Stimulated activated CD4-positive, alpha-beta T cell treated with anti-CD3 and anti-CD28 coated beads, Interleukin-2, amount 100 ng/mL, for 48 hours (primary cell): ENCODE data around the gene APELA.
"Not testable (repeated sequence)": the region's sequence is repeated elsewhere in the genome, so short reads cannot be mapped to it uniquely, and the experiment has no call there.

Experiments used
- DNase-seq, 2 donors: peaks; one replicate each; pipeline ENCODE4 v3.0.0-alpha.2; 2020

APELA gene

DNA sequence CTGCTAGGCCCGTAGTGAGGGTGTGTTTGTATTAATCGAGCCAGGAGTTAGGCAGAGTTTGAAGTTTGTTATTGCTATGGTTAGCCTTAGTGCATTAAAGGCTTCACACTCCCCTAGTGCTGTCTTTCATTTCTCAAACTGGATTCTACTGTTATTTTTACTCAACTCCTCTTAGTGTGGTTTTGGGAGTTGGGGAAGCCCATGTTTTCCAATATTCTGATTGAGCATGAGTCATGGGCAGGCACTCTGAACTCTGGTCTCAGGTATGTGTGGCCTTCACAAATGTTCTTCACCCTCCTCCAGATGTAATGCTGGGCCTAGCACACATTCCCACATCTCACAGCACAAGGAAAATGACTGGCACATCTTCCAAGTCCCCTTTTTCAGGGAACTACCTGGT lies 50.1 kb downstream of the APELA start:
- not testable (repeated sequence) for DNase-seq

- DNase-seq = no peak
Measured at GRCh38 chr4:164930647-164931046, 53.7 kb downstream of the APELA start.

- no peak for DNase-seq
Measured at GRCh38 chr4:164931551-164932324, 54.8 kb downstream of the APELA start.

DNA sequence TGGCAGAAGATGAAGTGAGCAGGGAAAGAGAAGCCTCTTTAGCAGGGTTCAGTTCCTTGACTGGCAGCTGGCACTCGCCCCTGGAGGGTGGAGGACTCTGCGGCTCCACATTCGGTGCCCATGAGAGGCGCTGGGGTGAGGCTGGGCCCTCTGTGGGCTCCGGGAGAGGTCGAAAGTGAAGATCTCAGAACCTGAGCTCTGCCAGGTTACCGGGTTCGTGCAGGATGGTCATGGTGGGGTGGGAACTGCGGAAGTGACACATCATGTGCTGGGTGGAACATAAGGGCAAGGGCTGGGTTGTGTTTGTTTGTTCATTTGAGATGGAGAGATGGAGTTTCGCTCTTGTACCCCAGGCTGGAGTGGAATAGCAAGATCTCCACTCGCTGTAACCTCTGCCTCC lies 56.3 kb downstream of the APELA start:
- no peak for DNase-seq

DNA sequence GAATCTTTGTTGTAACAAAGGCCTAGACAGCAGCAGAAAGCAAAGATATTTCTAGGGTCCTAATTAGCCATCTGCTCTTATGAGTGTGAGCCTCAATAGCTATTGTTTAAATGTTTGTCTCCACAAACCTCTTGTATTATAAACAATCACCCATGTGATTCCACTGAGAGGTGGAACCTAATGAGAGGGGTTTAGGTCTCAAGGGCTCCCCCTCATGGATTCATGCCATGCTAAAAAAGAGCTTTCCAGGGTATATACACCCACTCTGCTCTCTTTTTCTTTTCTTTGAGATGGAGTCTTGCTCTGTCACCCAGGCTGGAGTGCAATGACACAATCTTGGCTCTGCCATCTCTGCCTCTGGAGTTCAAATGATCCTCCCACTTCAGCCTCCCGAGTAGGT lies 58.4 kb downstream of the APELA start:
- DNase-seq = no peak

DNA sequence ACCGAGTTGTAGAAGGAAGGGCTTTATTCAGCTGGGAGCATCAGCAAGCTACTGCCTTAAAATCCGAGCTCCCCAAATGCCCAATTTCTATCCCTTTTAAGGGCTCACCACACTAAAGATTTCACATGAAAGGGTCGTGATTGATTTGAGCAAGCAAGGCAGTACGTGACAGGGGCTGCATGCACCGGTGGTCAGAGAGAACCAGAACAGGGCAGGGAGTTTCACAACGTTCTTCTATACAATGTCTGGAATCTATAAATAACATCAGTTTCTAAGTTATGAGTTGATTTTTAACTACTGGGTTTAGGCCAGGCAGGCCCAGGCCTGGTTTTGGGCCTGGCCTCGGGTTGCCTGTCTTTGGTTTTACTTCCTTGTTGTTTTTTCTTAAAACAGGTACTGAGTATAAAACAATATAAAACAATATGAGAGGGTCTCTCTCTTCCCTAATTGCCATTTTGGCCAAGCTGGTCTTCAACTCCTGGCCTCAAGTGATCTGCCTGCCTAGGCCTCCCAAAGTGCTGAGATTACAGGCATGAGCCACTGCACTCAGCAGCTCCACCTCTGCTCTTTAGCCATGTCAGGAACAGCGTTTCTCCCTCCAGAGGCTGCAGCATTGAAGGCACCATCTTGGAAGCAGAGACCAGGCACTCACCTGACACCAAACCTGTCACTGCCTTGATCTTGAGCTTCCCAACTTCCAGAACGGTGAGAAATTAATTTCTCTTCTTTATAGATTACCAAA lies 59.1 kb downstream of the APELA start:
- not testable (repeated sequence) for DNase-seq

DNA sequence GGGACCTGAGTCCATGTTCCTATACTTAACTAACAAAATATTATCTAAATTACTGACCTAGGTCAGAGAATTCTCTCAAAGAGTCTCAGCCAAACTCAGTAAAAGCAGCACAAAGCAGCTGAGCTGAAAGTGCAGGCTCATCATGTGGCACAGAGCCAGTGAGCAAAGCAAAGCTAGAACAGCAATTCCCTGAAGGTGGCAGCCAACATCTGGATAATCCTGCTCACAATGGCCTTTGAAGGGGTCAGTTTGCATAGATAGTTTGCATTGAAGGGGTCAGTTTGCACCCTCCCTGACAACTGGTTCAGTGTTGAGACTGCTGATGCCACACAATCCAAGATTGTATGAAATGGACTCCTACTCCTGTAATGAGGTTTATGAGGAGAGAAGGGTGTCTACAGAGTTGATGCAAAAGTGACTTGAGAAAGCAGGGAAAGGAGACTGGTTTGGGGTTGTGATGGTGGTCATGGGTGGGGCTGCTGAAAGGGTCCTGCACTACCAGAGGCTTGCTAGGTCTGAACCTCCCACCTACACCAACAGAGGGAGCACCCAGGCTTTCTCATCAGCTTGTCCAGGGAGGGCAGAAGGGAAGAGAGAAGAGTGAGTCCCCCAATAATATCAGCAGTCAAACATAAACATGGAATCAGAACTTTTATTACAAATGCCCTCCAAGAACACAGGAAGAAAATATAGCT lies 60.7 kb downstream of the APELA start:
- no peak for DNase-seq

GRCh38 chr4:164943192-164943591 lies 66.2 kb downstream of the APELA start:
- no peak for DNase-seq

GRCh38 chr4:164945146-164945545 lies 68.2 kb downstream of the APELA start:
- no peak for DNase-seq

- no peak for DNase-seq
Measured at GRCh38 chr4:164946810-164947209, 69.8 kb downstream of the APELA start.
